Ovary (tissue), 3 donors: ENCODE data around the gene CTAG1B.

Source experiments
- CTCF ChIP-seq, 3 donors: fragments of 450-650 bp in 2 of 3; fragments of 200-600 bp in 1 of 3; IDR thresholded peaks; one replicate each; pipeline versions ENCODE4 v1.5.1 to v1.8.0; 2016 to 2022; ENCODE audit warnings: antibody characterized with exemption in 3 of 3, mild to moderate bottlenecking in 1 of 3
- EP300 ChIP-seq: sonication (generic); formaldehyde crosslinking; IDR thresholded peaks from one replicate; pipeline ENCODE4 v1.6.1; 2017; ENCODE audit warnings: antibody characterized with exemption
- POLR2A ChIP-seq: fragments of 450-650 bp; IDR thresholded peaks from one replicate; pipeline ENCODE4 v1.6.1; 2017; ENCODE audit warnings: antibody characterized with exemption, mild to moderate bottlenecking, moderate library complexity
- donor health status: DM: no; HTN: no; CAD: no.

DNA sequence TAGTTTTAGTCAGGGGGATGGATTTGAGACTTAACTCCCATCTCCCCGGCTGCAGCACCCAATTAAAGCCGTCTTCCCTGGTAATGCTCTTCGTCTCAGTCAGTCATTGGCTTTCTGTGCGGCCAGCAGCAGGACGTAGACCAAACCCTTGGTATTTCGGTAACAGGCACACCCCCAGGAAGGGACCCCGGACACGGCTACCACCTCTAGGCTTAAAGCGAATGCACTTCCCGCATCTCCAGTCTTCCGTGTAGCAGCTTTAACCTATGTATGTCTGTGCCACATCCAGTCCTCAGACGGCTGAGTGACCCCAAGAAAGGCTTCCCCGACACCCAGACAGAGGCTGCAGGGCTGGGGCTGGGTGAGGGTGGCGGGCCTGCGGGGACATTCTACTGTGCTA, 35.8 kb upstream of the CTAG1B start:
- no peak for TF ChIP-seq EP300
- no peak for TF ChIP-seq CTCF (IDR thresholded peaks at IDR 0.05)
- TF ChIP-seq POLR2A, result no peak
